ENCODE results near the gene HECTD4. TPM values are rescaled to one million over a fixed set of nuclear protein-coding genes. Genes with fewer than 3 reads are reported as not detected.

HECTD4 gene
- total RNA-seq, 4 donors from 2014 or later: 53.7 to 168 (median 62.9) TPM

DNA sequence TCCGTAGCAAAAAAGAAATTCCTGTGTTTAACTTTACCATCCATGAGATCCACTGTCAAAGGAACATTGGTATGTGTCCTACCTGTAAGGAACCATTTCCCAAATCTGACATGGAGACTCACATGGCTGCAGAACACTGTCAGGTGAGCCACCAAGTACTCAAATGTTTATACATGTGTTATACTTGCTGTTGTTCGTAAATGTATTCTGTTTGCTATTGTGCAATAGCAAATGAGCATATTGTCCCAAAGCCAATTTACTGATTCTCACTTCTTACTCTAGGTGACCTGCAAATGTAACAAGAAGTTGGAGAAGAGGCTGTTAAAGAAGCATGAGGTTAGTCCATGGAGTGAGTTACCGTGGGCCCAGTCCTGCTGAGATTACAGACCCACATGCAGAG is 247.5 kb downstream of the HECTD4 start:
- Histone ChIP-seq H3K36me3 (peaks cover 51% of the 10 kb centered on the region), H3K4me1 (peaks cover 50% of the 10 kb centered on the region), H3K9me3 (no peaks in the 10 kb centered on the region), H3K4me3 (no peak overlapping the region), H3K27me3 (no peaks in the 10 kb centered on the region), H3K27ac (peak overlapping the region; percentile 50)
- TF ChIP-seq POLR2AphosphoS5 (IDR thresholded peaks at IDR 0.05) (no peak), EP300 (IDR thresholded peaks at IDR 0.05) (no peak), POLR2A (IDR thresholded peaks at IDR 0.05) (no peak)
- TF ChIP-seq, protein P1, sequence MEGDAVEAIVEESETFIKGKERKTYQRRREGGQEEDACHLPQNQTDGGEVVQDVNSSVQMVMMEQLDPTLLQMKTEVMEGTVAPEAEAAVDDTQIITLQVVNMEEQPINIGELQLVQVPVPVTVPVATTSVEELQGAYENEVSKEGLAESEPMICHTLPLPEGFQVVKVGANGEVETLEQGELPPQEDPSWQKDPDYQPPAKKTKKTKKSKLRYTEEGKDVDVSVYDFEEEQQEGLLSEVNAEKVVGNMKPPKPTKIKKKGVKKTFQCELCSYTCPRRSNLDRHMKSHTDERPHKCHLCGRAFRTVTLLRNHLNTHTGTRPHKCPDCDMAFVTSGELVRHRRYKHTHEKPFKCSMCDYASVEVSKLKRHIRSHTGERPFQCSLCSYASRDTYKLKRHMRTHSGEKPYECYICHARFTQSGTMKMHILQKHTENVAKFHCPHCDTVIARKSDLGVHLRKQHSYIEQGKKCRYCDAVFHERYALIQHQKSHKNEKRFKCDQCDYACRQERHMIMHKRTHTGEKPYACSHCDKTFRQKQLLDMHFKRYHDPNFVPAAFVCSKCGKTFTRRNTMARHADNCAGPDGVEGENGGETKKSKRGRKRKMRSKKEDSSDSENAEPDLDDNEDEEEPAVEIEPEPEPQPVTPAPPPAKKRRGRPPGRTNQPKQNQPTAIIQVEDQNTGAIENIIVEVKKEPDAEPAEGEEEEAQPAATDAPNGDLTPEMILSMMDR (IDR thresholded peaks at IDR 0.05): no peak
- DNase-seq (ENCODE audit: low spot score in 2 of 2): no peak
- 61% methylated on average over 3 of the region's 3 CpGs for WGBS

DNA sequence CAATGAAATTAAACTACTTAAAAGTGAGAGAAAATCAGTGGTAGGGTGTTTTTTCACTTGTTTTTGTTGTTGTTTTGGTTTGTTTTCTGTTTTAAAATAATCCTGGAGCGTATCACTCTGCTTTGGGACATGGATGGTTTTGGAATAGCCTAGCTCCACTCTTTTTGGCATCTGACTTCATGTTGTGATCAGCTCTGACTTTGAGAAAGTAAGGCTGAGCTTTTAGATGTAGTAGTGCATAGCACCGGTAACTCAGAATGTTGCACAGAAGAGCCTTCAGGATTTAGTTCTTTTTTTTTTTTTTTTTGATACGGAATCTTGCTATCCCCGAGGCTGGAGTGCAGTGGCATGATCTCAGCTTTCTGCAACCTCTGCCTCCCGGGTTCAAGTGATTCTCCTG is 248.8 kb downstream of the HECTD4 start:
- WGBS: 87% methylated on average over 5 of the region's 5 CpGs
- no peaks in the 10 kb centered on the region for H3K9me3 ChIP-seq
- no peak overlapping the region for H3K27ac ChIP-seq
- DNase-seq (ENCODE audit: low spot score in 2 of 2): no peak
- H3K27me3 ChIP-seq: no peaks in the 10 kb centered on the region
- peaks cover 63% of the 10 kb centered on the region for H3K4me1 ChIP-seq
- TF ChIP-seq EP300 (IDR thresholded peaks at IDR 0.05): no peak
- H3K4me3 ChIP-seq: no peak overlapping the region
- peaks cover 38% of the 10 kb centered on the region for H3K36me3 ChIP-seq

DNA sequence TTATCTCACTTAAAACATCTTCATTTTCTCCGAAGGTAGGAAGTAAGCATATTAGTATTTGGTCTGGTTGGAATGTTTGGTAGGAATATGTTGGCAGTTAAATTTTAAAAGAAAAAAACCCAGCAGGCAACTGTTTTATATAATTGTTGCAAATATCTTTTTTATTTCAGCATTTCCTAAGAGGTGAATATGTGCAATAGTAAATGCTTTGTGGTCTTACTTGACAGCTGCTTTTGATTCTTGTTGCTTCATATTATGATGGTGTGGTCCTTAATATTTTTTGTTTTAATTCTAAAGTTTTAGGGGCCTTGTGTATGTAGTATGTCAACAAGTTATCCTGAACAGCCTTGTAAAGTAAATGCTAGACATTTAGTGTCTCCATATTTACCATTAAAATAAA is 250.5 kb downstream of the HECTD4 start:
- H3K4me1 ChIP-seq: peaks cover 80% of the 10 kb centered on the region

DNA sequence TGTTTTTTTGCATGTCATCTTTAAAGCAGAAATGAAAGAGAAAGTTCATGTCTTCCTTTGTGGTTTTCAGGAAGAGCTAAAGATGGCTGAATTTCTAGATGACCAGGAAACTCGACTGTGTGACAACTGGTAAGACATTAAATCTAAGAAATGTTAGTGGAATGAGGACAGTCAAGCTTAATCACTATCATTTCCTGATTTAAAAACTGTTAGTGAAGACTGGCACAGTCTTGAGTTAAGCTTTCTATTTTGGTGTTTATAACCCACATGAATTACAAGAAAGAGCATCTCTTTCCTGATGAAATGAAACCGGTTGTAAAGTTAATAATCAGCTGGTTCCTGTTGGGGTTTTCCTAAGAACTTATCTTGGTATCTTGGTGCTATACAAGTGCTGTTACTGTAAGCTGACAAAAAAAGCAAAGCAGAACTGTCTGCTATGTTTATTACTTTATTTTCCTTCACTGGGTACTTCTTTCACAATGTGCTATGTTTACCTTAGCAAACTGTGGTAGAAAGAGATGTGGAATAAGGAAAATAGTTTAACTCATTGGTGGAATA is 251.7 kb downstream of the HECTD4 start:
- 5% methylated on average over 2 of the region's 2 CpGs for WGBS
- TF ChIP-seq POLR2AphosphoS5 (IDR thresholded peaks at IDR 0.05) (no peak), EP300 (IDR thresholded peaks at IDR 0.05) (no peak), POLR2A (IDR thresholded peaks at IDR 0.05) (no peak)
- TF ChIP-seq, protein P1 (IDR thresholded peaks at IDR 0.05): no peak
- H3K4me1 ChIP-seq: peaks cover 89% of the 10 kb centered on the region

More for the DNA sequence above, 250.5 kb downstream of the HECTD4 start:
- no peak for DNase-seq (ENCODE audit: low spot score in 2 of 2)
- WGBS: 29% methylated on average over 1 of the region's 1 CpG
- no peaks in the 10 kb centered on the region for H3K9me3 ChIP-seq
- TF ChIP-seq, protein P1 (IDR thresholded peaks at IDR 0.05): no peak
- no peak for TF ChIP-seq EP300 (IDR thresholded peaks at IDR 0.05)
- peak overlapping the region; percentile 73 for H3K27ac ChIP-seq
- H3K27me3 ChIP-seq: no peaks in the 10 kb centered on the region
- H3K4me3 ChIP-seq: no peak overlapping the region
- peaks cover 22% of the 10 kb centered on the region for H3K36me3 ChIP-seq

DNA sequence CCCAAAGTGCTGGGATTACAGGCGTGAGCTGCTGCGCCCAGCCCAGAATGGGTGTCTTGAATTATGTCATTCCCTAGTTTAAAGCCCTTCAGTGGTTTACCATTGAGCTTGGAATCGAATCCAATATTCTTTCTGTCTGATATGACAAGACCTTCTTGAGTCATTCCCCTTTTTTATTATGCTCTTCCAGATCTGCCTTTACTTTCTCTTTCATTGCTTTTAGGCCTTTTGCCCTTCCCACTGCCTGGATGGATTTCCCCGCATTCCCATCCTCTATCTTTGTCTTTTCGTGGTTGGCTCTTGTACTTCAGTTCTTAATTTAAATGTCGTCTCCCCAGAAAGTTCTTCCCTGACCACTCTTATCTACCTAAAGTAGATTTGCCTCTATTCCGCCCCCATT is 255.3 kb downstream of the HECTD4 start:
- Histone ChIP-seq H3K4me3 (peak overlapping the region; percentile 83), H3K27ac (no peak overlapping the region), H3K36me3 (no peaks in the 10 kb centered on the region), H3K27me3 (no peaks in the 10 kb centered on the region), H3K4me1 (peaks cover 79% of the 10 kb centered on the region), H3K9me3 (no peaks in the 10 kb centered on the region)
- WGBS: 59% methylated on average over 7 of the region's 7 CpGs
- DNase-seq (ENCODE audit: low spot score in 2 of 2): no peak
- TF ChIP-seq EP300 (IDR thresholded peaks at IDR 0.05) (no peak), POLR2AphosphoS5 (IDR thresholded peaks at IDR 0.05) (no peak), POLR2A (IDR thresholded peaks at IDR 0.05) (no peak)
- TF ChIP-seq, protein P1 (IDR thresholded peaks at IDR 0.05): no peak

More for the DNA sequence above, 251.7 kb downstream of the HECTD4 start:
- no peak for DNase-seq (ENCODE audit: low spot score in 2 of 2)
- H3K9me3 ChIP-seq: no peaks in the 10 kb centered on the region
- no peaks in the 10 kb centered on the region for H3K27me3 ChIP-seq
- H3K4me3 ChIP-seq: peak overlapping the region; percentile 10
- peaks cover 10% of the 10 kb centered on the region for H3K36me3 ChIP-seq
- peak overlapping the region; percentile 73 for H3K27ac ChIP-seq

DNA sequence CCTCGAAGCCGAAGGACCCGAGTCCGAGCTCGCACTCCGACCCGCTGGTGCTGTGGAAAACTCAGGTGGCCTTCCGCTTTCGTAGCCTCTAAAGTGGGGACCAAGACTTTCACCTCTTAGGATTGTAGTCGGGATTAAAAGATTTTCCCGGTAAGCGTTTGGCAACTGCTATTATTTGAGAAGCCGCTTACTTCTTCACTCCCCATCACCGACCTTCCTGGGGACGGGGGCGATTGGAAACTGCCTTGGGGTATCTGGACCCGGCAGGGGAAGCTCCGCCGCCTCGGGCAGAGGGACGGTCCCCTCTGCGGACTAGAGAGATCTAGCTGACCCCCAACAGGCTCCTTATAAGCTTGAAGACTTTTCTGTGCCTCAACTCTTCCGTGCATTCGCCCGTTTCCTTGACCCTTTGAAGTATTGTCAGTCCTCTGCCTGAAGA is 256.2 kb downstream of the HECTD4 start:
- H3K36me3 ChIP-seq: no peaks in the 10 kb centered on the region
- no peaks in the 10 kb centered on the region for H3K27me3 ChIP-seq
- H3K27ac ChIP-seq: peak overlapping the region; percentile 95
- no peak for TF ChIP-seq EP300 (IDR thresholded peaks at IDR 0.05)
- TF ChIP-seq, protein P1 (IDR thresholded peaks at IDR 0.05): no peak
- peak overlapping the region; percentile 83 for H3K4me3 ChIP-seq
- DNase-seq (ENCODE audit: low spot score in 2 of 2): peak in 1 of 2 donors; percentile 57
- no peaks in the 10 kb centered on the region for H3K9me3 ChIP-seq
- 6% methylated on average over 17 of the region's 25 CpGs for WGBS
- H3K4me1 ChIP-seq: peaks cover 75% of the 10 kb centered on the region

All from suprapubic skin (tissue), 4 donors.